Smooth muscle cell (in vitro differentiated cells): Measurements from ENCODE around the gene LRP1B. TPM values are rescaled to one million over a fixed set of nuclear protein-coding genes. Genes with fewer than 3 reads are reported as not detected.

Experiments used
- DNase-seq: peaks from one replicate; lab custom pipeline; 2025; ENCODE audit not compliant: unreplicated experiment; lab: John Stamatoyannopoulos, UW
- H2AFZ ChIP-seq: fragments of 200-600 bp; sonication (generic); 2 replicates; pipeline ENCODE4 v1.6.0; 2016; ENCODE audit warnings: antibody characterized with exemption, low read depth, mild to moderate bottlenecking
- H3F3A ChIP-seq: fragments of 200-600 bp; sonication (generic); 2 replicates; pipeline ENCODE4 v1.6.0; 2017; ENCODE audit warnings: antibody characterized with exemption, low read depth
- H3K27ac ChIP-seq: fragments of 200-600 bp; sonication (generic); 2 replicates; pipeline ENCODE4 v1.5.1; 2016; ENCODE audit warnings: low read depth, mild to moderate bottlenecking
- H3K27me3 ChIP-seq: fragments of 200-600 bp; sonication (generic); 2 replicates; pipeline ENCODE4 v1.6.1; 2016; ENCODE audit warnings: low read depth, mild to moderate bottlenecking
- H3K36me3 ChIP-seq: fragments of 200-600 bp; sonication (generic); 2 replicates; pipeline ENCODE4 v1.5.1; 2016; ENCODE audit warnings: low read depth
- H3K4me1 ChIP-seq: fragments of 200-600 bp; sonication (generic); 2 replicates; pipeline ENCODE4 v1.5.1; 2016; ENCODE audit warnings: low read depth
- H3K4me2 ChIP-seq: fragments of 200-600 bp; sonication (generic); 2 replicates; pipeline ENCODE4 v1.6.0; 2016; ENCODE audit warnings: mild to moderate bottlenecking
- H3K4me3 ChIP-seq: fragments of 200-600 bp; sonication (generic); 2 replicates; pipeline ENCODE4 v1.5.1; 2016; ENCODE audit warnings: mild to moderate bottlenecking
- H3K79me2 ChIP-seq: fragments of 200-600 bp; sonication (generic); 2 replicates; pipeline ENCODE4 v1.6.0; 2016; ENCODE audit warnings: low read depth, mild to moderate bottlenecking
- H3K9ac ChIP-seq: fragments of 200-600 bp; sonication (generic); 2 replicates; pipeline ENCODE4 v1.6.0; 2016; ENCODE audit warnings: low read depth
- H3K9me3 ChIP-seq: fragments of 200-600 bp; sonication (generic); replicated peaks from 2 replicates; pipeline ENCODE4 v1.5.1; 2016; ENCODE audit warnings: low read depth
- H4K20me1 ChIP-seq: fragments of 200-600 bp; sonication (generic); 2 replicates; pipeline ENCODE4 v1.6.0; 2016; ENCODE audit warnings: low read depth
- WGBS: methylation state at CpG from one replicate; pipeline ENCODE4 v1.1.7; 2016; ENCODE audit warnings: low lambda C conversion rate; 5-methylcytosine and 5-hydroxymethylcytosine counted together
- polyA plus RNA-seq: library from polyadenylated mRNA; unstranded; fragments of >200 nt; fragmentation: Nextera tagmentation; extraction: Ambion mirVana; gene quantifications from 2 replicates; pipeline ENCODE4 v1.2.1, GENCODE V29; 2016
- total RNA-seq: library from RNA; depleted of rRNA; stranded (reverse); fragments of >200 nt; gene quantifications from 2 replicates; pipeline ENCODE4 v1.2.3, GENCODE V29; 2014
- TF ChIP-seq, protein P1 (sequence below): fragments of 200-600 bp; sonication (generic); IDR thresholded peaks from 2 replicates; pipeline ENCODE4 v1.5.1; 2017; ENCODE audit warnings: borderline replicate concordance, mild to moderate bottlenecking, antibody characterized with exemption; ENCODE audit not compliant: insufficient read depth, poor library complexity, severe bottlenecking

Gene LRP1B
- total and polyA plus RNA-seq, 2 experiments from 2014 or later, result 0.08 to 2.9 TPM

DNA sequence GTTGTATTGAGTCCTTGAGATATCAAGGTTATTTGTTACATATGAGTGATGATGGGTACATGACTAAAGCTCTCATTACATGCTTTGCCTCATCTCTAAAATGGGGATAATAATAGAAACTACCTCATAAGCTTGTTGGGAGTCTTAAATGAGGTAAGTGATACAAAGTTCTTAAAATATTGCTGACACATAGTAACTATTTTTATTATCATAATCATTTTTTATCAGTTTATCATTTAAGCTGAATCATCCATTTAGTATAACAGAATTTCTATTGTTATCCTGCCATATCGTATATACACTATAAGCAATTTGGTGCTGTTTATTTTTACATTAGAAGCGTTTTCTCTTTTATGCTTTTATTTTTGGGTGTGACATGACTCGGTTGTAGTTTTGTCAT lies 871.1 kb downstream of the LRP1B start:
- H3K4me3 ChIP-seq, result no peak overlapping the region
- TF ChIP-seq, protein P1, sequence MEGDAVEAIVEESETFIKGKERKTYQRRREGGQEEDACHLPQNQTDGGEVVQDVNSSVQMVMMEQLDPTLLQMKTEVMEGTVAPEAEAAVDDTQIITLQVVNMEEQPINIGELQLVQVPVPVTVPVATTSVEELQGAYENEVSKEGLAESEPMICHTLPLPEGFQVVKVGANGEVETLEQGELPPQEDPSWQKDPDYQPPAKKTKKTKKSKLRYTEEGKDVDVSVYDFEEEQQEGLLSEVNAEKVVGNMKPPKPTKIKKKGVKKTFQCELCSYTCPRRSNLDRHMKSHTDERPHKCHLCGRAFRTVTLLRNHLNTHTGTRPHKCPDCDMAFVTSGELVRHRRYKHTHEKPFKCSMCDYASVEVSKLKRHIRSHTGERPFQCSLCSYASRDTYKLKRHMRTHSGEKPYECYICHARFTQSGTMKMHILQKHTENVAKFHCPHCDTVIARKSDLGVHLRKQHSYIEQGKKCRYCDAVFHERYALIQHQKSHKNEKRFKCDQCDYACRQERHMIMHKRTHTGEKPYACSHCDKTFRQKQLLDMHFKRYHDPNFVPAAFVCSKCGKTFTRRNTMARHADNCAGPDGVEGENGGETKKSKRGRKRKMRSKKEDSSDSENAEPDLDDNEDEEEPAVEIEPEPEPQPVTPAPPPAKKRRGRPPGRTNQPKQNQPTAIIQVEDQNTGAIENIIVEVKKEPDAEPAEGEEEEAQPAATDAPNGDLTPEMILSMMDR, result no peak
- no peaks in the 10 kb centered on the region for H3K4me1 ChIP-seq
- DNase-seq, result no peak
- H3K27me3 ChIP-seq, result no peaks in the 10 kb centered on the region
- no peaks in the 10 kb centered on the region for H3K9me3 ChIP-seq
- H3K27ac ChIP-seq, result no peak overlapping the region
- H3K36me3 ChIP-seq, result no peaks in the 10 kb centered on the region
- no peaks in the 10 kb centered on the region for H3F3A ChIP-seq
- no peak overlapping the region for H3K4me2 ChIP-seq
- H3K79me2 ChIP-seq, result no peaks in the 10 kb centered on the region
- 90% methylated on average over 3 of the region's 3 CpGs for WGBS
- no peaks in the 10 kb centered on the region for H4K20me1 ChIP-seq
- no peak overlapping the region for H3K9ac ChIP-seq
- H2AFZ ChIP-seq, result no peak overlapping the region

DNA sequence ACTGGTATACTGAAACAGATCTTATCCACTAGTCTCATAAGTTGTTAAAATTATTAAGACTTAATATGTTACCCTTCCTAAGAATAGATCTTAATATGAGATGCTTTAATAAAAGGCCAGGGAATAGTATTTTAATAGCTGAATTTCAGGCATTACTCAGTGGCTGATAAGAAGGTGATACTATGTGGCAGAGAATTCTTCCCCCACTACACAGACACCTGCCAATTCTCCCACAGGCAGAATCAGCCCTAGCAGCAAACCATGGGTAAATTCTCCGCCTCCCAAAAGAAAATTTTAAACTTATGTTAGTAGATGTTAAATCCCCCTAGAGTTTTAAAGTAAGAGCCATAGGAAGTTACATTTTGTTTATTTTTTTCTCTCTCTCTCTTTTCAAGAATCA lies 888.8 kb downstream of the LRP1B start:
- H3K27ac ChIP-seq, result no peak overlapping the region
- no peaks in the 10 kb centered on the region for H3K79me2 ChIP-seq
- TF ChIP-seq, protein P1, result no peak
- no peaks in the 10 kb centered on the region for H3F3A ChIP-seq
- no peak overlapping the region for H3K4me2 ChIP-seq
- WGBS, result 97% methylated on average over 1 of the region's 1 CpG
- no peaks in the 10 kb centered on the region for H3K9me3 ChIP-seq
- no peaks in the 10 kb centered on the region for H3K4me1 ChIP-seq
- H3K27me3 ChIP-seq, result no peaks in the 10 kb centered on the region
- no peaks in the 10 kb centered on the region for H3K36me3 ChIP-seq
- no peak overlapping the region for H3K9ac ChIP-seq
- H4K20me1 ChIP-seq, result no peaks in the 10 kb centered on the region
- H2AFZ ChIP-seq, result no peak overlapping the region
- DNase-seq, result no peak
- no peak overlapping the region for H3K4me3 ChIP-seq

DNA sequence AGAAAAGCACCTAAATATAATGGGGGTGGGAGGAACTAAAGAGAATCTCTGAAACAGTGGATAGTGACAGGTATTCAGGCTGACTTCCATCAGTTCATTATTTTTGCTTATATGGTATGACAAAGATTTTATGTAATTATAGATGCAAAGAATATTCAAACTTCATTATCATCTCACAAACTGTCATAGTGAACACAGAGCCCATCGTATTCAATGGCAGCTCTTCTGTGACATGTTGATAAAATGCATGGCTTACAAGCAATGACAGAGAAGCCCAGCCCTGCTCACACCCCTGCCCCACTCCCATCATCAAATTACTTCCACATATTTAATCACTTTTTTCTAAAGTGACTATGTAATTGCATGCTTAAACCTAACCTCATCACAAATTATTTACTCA lies 904.3 kb downstream of the LRP1B start:
- H3K36me3 ChIP-seq, result peaks cover 6% of the 10 kb centered on the region
- no peak overlapping the region for H3K27ac ChIP-seq
- no peaks in the 10 kb centered on the region for H3K4me1 ChIP-seq
- no peak overlapping the region for H3K9ac ChIP-seq
- TF ChIP-seq, protein P1, result no peak
- no peaks in the 10 kb centered on the region for H3K79me2 ChIP-seq
- no peak overlapping the region for H2AFZ ChIP-seq
- H3K9me3 ChIP-seq, result no peaks in the 10 kb centered on the region
- H3K4me3 ChIP-seq, result no peak overlapping the region
- no peaks in the 10 kb centered on the region for H3K27me3 ChIP-seq
- H4K20me1 ChIP-seq, result no peaks in the 10 kb centered on the region
- DNase-seq, result no peak
- no peaks in the 10 kb centered on the region for H3F3A ChIP-seq
- WGBS, result 79% methylated on average over 1 of the region's 1 CpG
- no peak overlapping the region for H3K4me2 ChIP-seq

DNA sequence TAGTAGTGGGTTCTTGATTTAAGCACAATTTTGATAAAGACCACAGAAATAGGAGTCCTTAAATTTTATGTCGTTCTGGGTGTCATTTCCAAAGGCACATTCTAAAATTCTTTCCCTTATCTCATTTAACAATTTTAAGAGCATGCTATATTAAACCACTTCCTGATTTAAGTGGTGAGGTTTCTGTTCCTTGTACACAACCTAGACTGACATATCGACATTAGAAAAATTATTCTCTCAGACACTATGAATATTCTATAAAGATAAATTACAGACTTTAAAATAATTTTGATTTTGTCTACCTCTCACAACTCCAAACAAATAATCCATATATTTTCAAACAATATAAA lies 923.8 kb downstream of the LRP1B start:
- Histone ChIP-seq H2AFZ (no peak overlapping the region), H3K36me3 (no peaks in the 10 kb centered on the region), H3K4me2 (no peak overlapping the region), H3K27ac (no peak overlapping the region), H3K9me3 (no peaks in the 10 kb centered on the region), H3K27me3 (no peaks in the 10 kb centered on the region), H4K20me1 (no peaks in the 10 kb centered on the region), H3K9ac (no peak overlapping the region), H3K4me3 (no peak overlapping the region), H3K4me1 (no peaks in the 10 kb centered on the region), H3F3A (no peaks in the 10 kb centered on the region), H3K79me2 (no peaks in the 10 kb centered on the region)
- TF ChIP-seq, protein P1, result no peak
- DNase-seq, result no peak
- WGBS, result 46% methylated on average over 2 of the region's 2 CpGs
